H1 (cell line): ENCODE results near the gene RASGRF1. TPM values are rescaled to one million over a fixed set of nuclear protein-coding genes. Genes with fewer than 3 reads are reported as not detected.

Experiments
- CTCF ChIA-PET: fragments of 300-600 bp; sonication (Branson Sonifier 250); formaldehyde crosslinking; loops from one replicate; lab custom pipeline; 2021; ENCODE audit not compliant: partially characterized antibody; lab: Charles Lee
- POLR2A ChIA-PET: fragments of 300-600 bp; sonication (Branson Sonifier 250); formaldehyde crosslinking; loops from one replicate; lab custom pipeline; 2021; ENCODE audit warnings: inconsistent platforms; ENCODE audit not compliant: partially characterized antibody; lab: Charles Lee
- DNase-seq, 2 experiments: peaks; one replicate each; pipeline versions ENCODE4 v3.0.0 to v3.0.0-alpha.2; 2010 to 2022; ENCODE audit warnings: low spot score in 2 of 2, low read depth in 1 of 2, mixed read lengths in 1 of 2
- FAIRE-seq: peaks from 2 replicates; lab custom pipeline; 2011; peaks lifted over from hg19 to GRCh38; lab: Jason Lieb, UNC
- H2AFZ ChIP-seq: 2 replicates; pipeline ENCODE4 v1.8.1; 2012; ENCODE audit warnings: low read length, inconsistent platforms
- H2AK5ac ChIP-seq: 2 replicates; pipeline ENCODE4 v1.6.1; 2013; ENCODE audit warnings: low read depth, low read length
- H2BK120ac ChIP-seq: replicated peaks from 2 replicates; pipeline ENCODE3; 2013; ENCODE audit warnings: low read depth, low read length, inconsistent platforms
- H2BK12ac ChIP-seq: 2 replicates; pipeline ENCODE4 v1.6.1; 2013; ENCODE audit warnings: low read depth, low read length
- H2BK15ac ChIP-seq: 2 replicates; pipeline ENCODE4 v1.6.1; 2013; ENCODE audit warnings: low read length
- H2BK20ac ChIP-seq: 2 replicates; pipeline ENCODE4 v1.6.1; 2013; ENCODE audit warnings: low read length
- H2BK5ac ChIP-seq: 2 replicates; pipeline ENCODE4 v1.6.1; 2013; ENCODE audit warnings: low read depth, low read length
- H3K14ac ChIP-seq: 2 replicates; pipeline ENCODE4 v1.6.1; 2013; ENCODE audit warnings: inconsistent platforms; ENCODE audit not compliant: insufficient read length
- H3K18ac ChIP-seq: 2 replicates; pipeline ENCODE4 v1.6.1; 2013; ENCODE audit warnings: low read length; ENCODE audit errors: extremely low read depth
- H3K23ac ChIP-seq: 2 replicates; pipeline ENCODE4 v1.6.1; 2013; ENCODE audit warnings: inconsistent platforms; ENCODE audit not compliant: insufficient read length
- H3K23me2 ChIP-seq: 2 replicates; pipeline ENCODE4 v1.6.1; 2013; ENCODE audit warnings: low read depth, low read length
- H3K27ac ChIP-seq: 2 replicates; pipeline ENCODE4 v1.6.1; 2011; ENCODE audit warnings: low read depth, low read length, inconsistent platforms
- H3K27me3 ChIP-seq, 4 experiments: replicated peaks in 1 of 4; 1 replicate in 1 of 4; 2 replicates in 3 of 4; pipeline versions ENCODE4 v1.6.1 to v1.8.1; 2011 to 2013; ENCODE audit warnings: low read length in 3 of 4, mild to moderate bottlenecking in 3 of 4, inconsistent platforms in 2 of 4, mixed read lengths in 2 of 4, moderate library complexity in 1 of 4; ENCODE audit not compliant: control insufficient read depth in 3 of 4, insufficient read depth in 3 of 4; ENCODE audit errors: extremely low read depth in 1 of 4
- H3K36me3 ChIP-seq, 4 experiments: 2 replicates each; pipeline versions ENCODE4 v1.6.1 to v1.8.1; 2011 to 2013; ENCODE audit warnings: mild to moderate bottlenecking in 4 of 4, low read length in 3 of 4, moderate library complexity in 2 of 4, control low read depth in 1 of 4, inconsistent platforms in 1 of 4; ENCODE audit not compliant: insufficient read depth in 4 of 4, control insufficient read depth in 2 of 4
- H3K4ac ChIP-seq: replicated peaks from 2 replicates; pipeline ENCODE3; 2013; ENCODE audit warnings: low read length, low read depth, mixed read lengths, inconsistent platforms; ENCODE audit not compliant: insufficient read length
- H3K4me1 ChIP-seq, 4 experiments: replicated peaks in 1 of 4; 1 replicate in 1 of 4; 2 replicates in 3 of 4; pipeline versions ENCODE4 v1.6.1 to v1.8.1; 2011 to 2013; ENCODE audit warnings: low read length in 3 of 4, inconsistent platforms in 2 of 4, mixed read lengths in 1 of 4; ENCODE audit not compliant: insufficient read depth in 4 of 4, control insufficient read depth in 3 of 4
- H3K4me2 ChIP-seq, 2 experiments: 2 replicates each; pipeline versions ENCODE4 v1.6.1 to v1.8.1; 2011 to 2013; ENCODE audit warnings: low read depth in 2 of 2, low read length in 2 of 2, control low read depth in 1 of 2, inconsistent platforms in 1 of 2, mild to moderate bottlenecking in 1 of 2; ENCODE audit not compliant: insufficient read depth in 1 of 2
- H3K4me3 ChIP-seq, 4 experiments: fragments of 200-600, 300-600 bp in 1 of 4; sonication (generic), shearing (Covaris generic), sonication (Bioruptor Twin) in 1 of 4; 2 replicates each; pipeline versions ENCODE4 v1.5.1 to v1.8.1; 2011 to 2016; ENCODE audit warnings: low read length in 4 of 4, low read depth in 3 of 4, control low read depth in 2 of 4, inconsistent platforms in 2 of 4, mild to moderate bottlenecking in 2 of 4, mixed read lengths in 1 of 4, moderate library complexity in 1 of 4; ENCODE audit not compliant: insufficient read depth in 2 of 4; ENCODE audit errors: extremely low read depth in 1 of 4
- H3K56ac ChIP-seq: replicated peaks from 2 replicates; pipeline ENCODE3; 2013; ENCODE audit warnings: low read depth, mild to moderate bottlenecking, mixed read lengths, low read length, inconsistent platforms; ENCODE audit not compliant: insufficient read length
- H3K79me1 ChIP-seq: 2 replicates; pipeline ENCODE4 v1.6.1; 2013; ENCODE audit warnings: low read depth, low read length, control low read depth
- H3K79me2 ChIP-seq, 2 experiments: 2 replicates each; pipeline versions ENCODE4 v1.6.1 to v1.8.1; 2012 to 2013; ENCODE audit warnings: low read length in 2 of 2, mild to moderate bottlenecking in 2 of 2, inconsistent platforms in 1 of 2; ENCODE audit not compliant: insufficient read depth in 2 of 2, control insufficient read depth in 1 of 2
- H3K9ac ChIP-seq, 4 experiments: replicated peaks in 1 of 4; 1 replicate in 1 of 4; 2 replicates in 3 of 4; pipeline versions ENCODE4 v1.6.1 to v1.8.1; 2011 to 2013; ENCODE audit warnings: low read depth in 3 of 4, low read length in 3 of 4, control low read depth in 2 of 4, mild to moderate bottlenecking in 2 of 4, moderate library complexity in 2 of 4, inconsistent platforms in 1 of 4; ENCODE audit errors: extremely low read depth in 1 of 4
- H3K9me3 ChIP-seq, 2 experiments: 2 replicates each; pipeline versions ENCODE4 v1.6.1 to v1.8.1; 2012 to 2013; ENCODE audit warnings: mild to moderate bottlenecking in 2 of 2, moderate library complexity in 2 of 2, control low read depth in 1 of 2, inconsistent platforms in 1 of 2, low read depth in 1 of 2, low read length in 1 of 2, mixed read lengths in 1 of 2; ENCODE audit not compliant: insufficient read depth in 2 of 2
- H4K20me1 ChIP-seq, 2 experiments: replicated peaks in 1 of 2; 2 replicates each; pipeline versions ENCODE3 to v1.8.1; 2011 to 2013; ENCODE audit warnings: inconsistent platforms in 2 of 2, low read length in 2 of 2, mild to moderate bottlenecking in 1 of 2; ENCODE audit not compliant: insufficient read depth in 2 of 2, control insufficient read depth in 1 of 2
- H4K5ac ChIP-seq: 2 replicates; pipeline ENCODE4 v1.6.1; 2013; ENCODE audit warnings: low read length, low read depth, mixed read lengths, inconsistent platforms; ENCODE audit not compliant: insufficient read length
- H4K8ac ChIP-seq: 2 replicates; pipeline ENCODE4 v1.8.0; 2013; ENCODE audit warnings: mild to moderate bottlenecking, moderate library complexity, low read length, inconsistent platforms; ENCODE audit not compliant: insufficient read depth; ENCODE audit errors: extremely low read depth
- H4K91ac ChIP-seq: replicated peaks from 2 replicates; pipeline ENCODE3; 2013; ENCODE audit warnings: low read length, mixed read lengths, inconsistent platforms; ENCODE audit not compliant: insufficient read length
- ATF2 ChIP-seq: IDR thresholded peaks from 2 replicates; pipeline ENCODE4 v1.6.1; 2012; ENCODE audit warnings: low read length, inconsistent platforms
- BACH1 ChIP-seq: IDR thresholded peaks from 2 replicates; pipeline ENCODE4 v1.6.1; 2012; ENCODE audit warnings: low read length, improper control_type of control experiment
- CBX8 ChIP-seq: fragments of 300-800, 300-1000 bp; sonication (generic); IDR thresholded peaks from 2 replicates; pipeline ENCODE4 v1.7.1; 2016; ENCODE audit warnings: low read depth, low read length, borderline replicate concordance
- CTBP2 ChIP-seq: IDR thresholded peaks from 2 replicates; pipeline ENCODE4 v1.7.0; 2011; ENCODE audit warnings: borderline replicate concordance, mild to moderate bottlenecking, moderate library complexity, mixed read lengths, low read length; ENCODE audit not compliant: insufficient read depth, insufficient read length
- GABPA ChIP-seq: IDR thresholded peaks from 2 replicates; pipeline ENCODE4 v1.6.1; 2011; ENCODE audit warnings: mild to moderate bottlenecking, low read length, moderate library complexity, borderline replicate concordance; ENCODE audit not compliant: insufficient read depth
- JUND ChIP-seq: IDR thresholded peaks from 2 replicates; pipeline ENCODE4 v1.6.1; 2011; ENCODE audit warnings: mild to moderate bottlenecking, improper control_type of control experiment, low read length
- POLR2A ChIP-seq, 2 experiments: IDR thresholded peaks; 1 replicate in 1 of 2; 2 replicates in 1 of 2; pipeline ENCODE4 v1.6.1; 2011; ENCODE audit warnings: low read depth in 2 of 2, low read length in 2 of 2, mild to moderate bottlenecking in 2 of 2; ENCODE audit errors: control extremely low read depth in 1 of 2
- RXRA ChIP-seq: IDR thresholded peaks from 2 replicates; pipeline ENCODE4 v1.6.1; 2011; ENCODE audit warnings: low read depth, mild to moderate bottlenecking, low read length, moderate library complexity; ENCODE audit not compliant: insufficient read depth
- SP1 ChIP-seq: IDR thresholded peaks from 2 replicates; pipeline ENCODE4 v1.6.1; 2011; ENCODE audit warnings: low read depth, low read length
- WGBS, 2 experiments: shearing (Covaris generic) in 1 of 2; methylation state at CpG; one replicate each; pipeline versions ENCODE4 v1.1.6 to v1.1.7; 2013 to 2015; ENCODE audit warnings: low lambda C conversion rate in 2 of 2, mixed read lengths in 2 of 2, inconsistent platforms in 1 of 2, low coverage in 1 of 2, missing lambda C conversion rate in 1 of 2; ENCODE audit not compliant: insufficient replicate concordance in 2 of 2, insufficient coverage in 1 of 2, insufficient read length in 1 of 2; ENCODE audit errors: extremely low coverage in 1 of 2, missing lambda C conversion rate in 1 of 2; 5-methylcytosine and 5-hydroxymethylcytosine counted together
- polyA plus RNA-seq, 7 experiments: library from polyadenylated mRNA; depleted of rRNA in 3 of 7; stranded (reverse) in 5 of 7; unstranded in 2 of 7; fragments of >200 nt in 5 of 7; fragments of 200-250 nt in 2 of 7; gene quantifications; 1 replicate in 5 of 7; 2 replicates in 1 of 7; 4 replicates in 1 of 7; pipeline versions ENCODE4 v1.2.1 to v1.2.3, GENCODE V29; 2011 to 2013; ENCODE audit warnings: missing spikeins in 2 of 7, mixed read lengths in 2 of 7
- total RNA-seq: library from RNA; stranded (reverse); fragmentation: NEBNext Ultra II Directional; extraction: Animal tissue kit (Norgen Biotek cat#: 25700); gene quantifications from 2 replicates; pipeline ENCODE4 v1.2.1, GENCODE V29; 2021

The RASGRF1 gene
- total and polyA plus RNA-seq, 2 of the 8 experiments (the other 6 are each of a cell fraction or from before 2014, with no cell fraction given) = 0.42 to 0.67 TPM

- POLR2A ChIA-PET = no interaction called here
- no peak overlapping the region for H3K56ac ChIP-seq
- H3K4me2 ChIP-seq = no peak overlapping the region
- H2BK120ac ChIP-seq = no peak overlapping the region
- no peak overlapping the region for H3K18ac ChIP-seq
- no peaks in the 10 kb centered on the region for H3K79me2 ChIP-seq
- CTCF ChIA-PET = interaction anchor here (0.6 to 1.6 kb wide), 2 partner anchors 11 to 87 kb away, joined by 3 to 4 read pairs; no protein-coding TSS in a partner anchor
- no peaks in the 10 kb centered on the region for H3K79me1 ChIP-seq
- H2BK12ac ChIP-seq = no peak overlapping the region
- no peak for TF ChIP-seq POLR2A (IDR thresholded peaks at IDR 0.05; ENCODE audit: control extremely low read depth in 1 of 2, low read depth in 2 of 2, low read length in 2 of 2)
- TF ChIP-seq RXRA = no peak
- no peak for TF ChIP-seq CTBP2
- TF ChIP-seq JUND = no peak
- TF ChIP-seq ATF2 = no peak
- no peak for TF ChIP-seq SP1
- TF ChIP-seq CBX8 = no peak
- no peak for TF ChIP-seq GABPA
- no peak for TF ChIP-seq BACH1
- TF ChIP-seq, all 59 proteins: peak for 0
- WGBS, 2 experiments = 81% methylated on average over 7 of the region's 7 CpGs; no CpG with 5 or more reads in 1 of the 2 experiments
- H3K14ac ChIP-seq = no peak overlapping the region
- no peak overlapping the region for H2BK15ac ChIP-seq
- H3K23me2 ChIP-seq = no peaks in the 10 kb centered on the region
- DNase-seq (no peak), FAIRE-seq (no peak)
- H2AFZ ChIP-seq = no peak overlapping the region
- H3K9me3 ChIP-seq = no peaks in the 10 kb centered on the region
- no peak overlapping the region for H3K9ac ChIP-seq
- H3K4me3 ChIP-seq = no peak overlapping the region
- H3K27ac ChIP-seq = no peak overlapping the region
- no peak overlapping the region for H4K91ac ChIP-seq
- H3K4ac ChIP-seq = no peak overlapping the region
- no peaks in the 10 kb centered on the region for H4K20me1 ChIP-seq
- H2AK5ac ChIP-seq = no peak overlapping the region
- H3K27me3 ChIP-seq = no peaks in the 10 kb centered on the region
- no peak overlapping the region for H4K8ac ChIP-seq
- no peak overlapping the region for H3K23ac ChIP-seq
- no peak overlapping the region for H2BK5ac ChIP-seq
- H3K4me1 ChIP-seq = no peaks in the 10 kb centered on the region
- H3K36me3 ChIP-seq = no peaks in the 10 kb centered on the region
- no peak overlapping the region for H4K5ac ChIP-seq
- H2BK20ac ChIP-seq = no peak overlapping the region
These were observed 31.0 kb upstream of the RASGRF1 start for GRCh38 chr15:79121571-79121970.
